Mesendoderm (in vitro differentiated cells): ENCODE results near the gene OS9.
"Not testable (repeated sequence)": the region's sequence is repeated elsewhere in the genome, so short reads cannot be mapped to it uniquely, and the experiment has no call there.

Experiments used
- DNase-seq: peaks from one replicate; pipeline ENCODE4 v3.0.0; 2013
- H2AK5ac ChIP-seq: 2 replicates; pipeline ENCODE4 v1.6.1; 2013; ENCODE audit warnings: low read length, inconsistent platforms
- H2BK120ac ChIP-seq: 2 replicates; pipeline ENCODE4 v1.6.1; 2013; ENCODE audit warnings: low read depth, mild to moderate bottlenecking, low read length, moderate library complexity, mixed read lengths
- H2BK15ac ChIP-seq: replicated peaks from 2 replicates; pipeline ENCODE4 v1.6.1; 2013; ENCODE audit warnings: low read depth, mild to moderate bottlenecking, moderate library complexity
- H2BK5ac ChIP-seq: 2 replicates; pipeline ENCODE4 v1.6.1; 2013; ENCODE audit warnings: low read length, inconsistent platforms
- H3K18ac ChIP-seq: 2 replicates; pipeline ENCODE4 v1.6.1; 2013; ENCODE audit warnings: mild to moderate bottlenecking, low read length, mixed read lengths
- H3K23ac ChIP-seq: one replicate; pipeline ENCODE4 v1.6.1; 2013; ENCODE audit warnings: low read length
- H3K27ac ChIP-seq: 2 replicates; pipeline ENCODE4 v1.5.1; 2013; ENCODE audit warnings: low read depth, mild to moderate bottlenecking, inconsistent platforms, low read length, moderate library complexity
- H3K27me3 ChIP-seq: 2 replicates; pipeline ENCODE4 v1.6.1; 2013; ENCODE audit warnings: low read length, control low read depth, mild to moderate bottlenecking, inconsistent platforms; ENCODE audit not compliant: insufficient read depth, poor library complexity
- H3K36me3 ChIP-seq: 2 replicates; pipeline ENCODE4 v1.6.1; 2013; ENCODE audit warnings: low read length, inconsistent platforms; ENCODE audit not compliant: control insufficient read depth, insufficient read depth
- H3K4ac ChIP-seq: one replicate; pipeline ENCODE4 v1.6.1; 2013; ENCODE audit warnings: low read depth, mild to moderate bottlenecking, low read length, moderate library complexity
- H3K4me1 ChIP-seq: 2 replicates; pipeline ENCODE4 v1.6.1; 2013; ENCODE audit warnings: low read depth, low read length, inconsistent platforms; ENCODE audit not compliant: control insufficient read depth
- H3K4me2 ChIP-seq: 2 replicates; pipeline ENCODE4 v1.6.1; 2013; ENCODE audit warnings: low read length
- H3K4me3 ChIP-seq: 2 replicates; pipeline ENCODE4 v1.5.1; 2013; ENCODE audit warnings: mild to moderate bottlenecking, low read length
- H3K56ac ChIP-seq: one replicate; pipeline ENCODE4 v1.6.1; 2013; ENCODE audit warnings: low read length
- H3K79me1 ChIP-seq: 2 replicates; pipeline ENCODE4 v1.6.1; 2013; ENCODE audit warnings: low read length, inconsistent platforms
- H3K79me2 ChIP-seq: 2 replicates; pipeline ENCODE4 v1.6.1; 2013; ENCODE audit warnings: mild to moderate bottlenecking, low read length; ENCODE audit not compliant: control insufficient read depth, insufficient read depth
- H3K9ac ChIP-seq: 2 replicates; pipeline ENCODE4 v1.6.1; 2013; ENCODE audit warnings: low read length, inconsistent platforms
- H4K5ac ChIP-seq: one replicate; pipeline ENCODE4 v1.6.1; 2013; ENCODE audit warnings: low read length
- H4K8ac ChIP-seq: one replicate; pipeline ENCODE4 v1.6.1; 2013; ENCODE audit warnings: low read depth, mild to moderate bottlenecking, control low read depth, low read length, moderate library complexity
- WGBS: extraction: QIAGEN DNeasy Blood & Tissue Kit; methylation state at CpG from one replicate; pipeline ENCODE4 v1.1.7; 2013; ENCODE audit warnings: low lambda C conversion rate, missing lambda C conversion rate; ENCODE audit not compliant: insufficient coverage; ENCODE audit errors: extremely low coverage; 5-methylcytosine and 5-hydroxymethylcytosine counted together

Gene OS9

DNA sequence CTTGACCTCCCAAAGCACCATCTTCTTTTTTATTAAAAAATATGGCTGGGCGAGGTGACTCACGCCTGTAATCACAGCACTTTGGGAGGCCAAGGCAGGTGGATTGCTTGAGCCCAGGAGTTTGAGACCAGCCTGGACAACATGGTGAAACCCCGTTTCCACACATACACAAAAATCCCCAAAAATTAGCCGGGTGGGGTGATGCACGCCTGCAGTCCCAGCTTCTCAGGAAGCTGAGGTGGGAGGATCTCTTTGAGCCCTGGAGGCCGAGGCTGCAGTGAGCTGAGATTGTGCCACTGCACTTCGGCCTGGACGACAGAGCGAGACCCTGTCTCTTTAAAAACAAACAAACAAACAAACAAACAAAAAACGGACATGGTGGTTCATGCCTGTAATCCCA, 24.2 kb upstream of the OS9 start:
- DNase-seq, H3K27me3 ChIP-seq, H2AK5ac ChIP-seq, H2BK5ac ChIP-seq, H4K5ac ChIP-seq, H3K4me1 ChIP-seq, H3K23ac ChIP-seq, H3K4ac ChIP-seq, H3K27ac ChIP-seq, H3K36me3 ChIP-seq, H3K9ac ChIP-seq, H2BK120ac ChIP-seq, H3K4me2 ChIP-seq, H2BK15ac ChIP-seq, H3K79me1 ChIP-seq, H3K56ac ChIP-seq, H3K79me2 ChIP-seq, H4K8ac ChIP-seq, H3K18ac ChIP-seq, H3K4me3 ChIP-seq: not testable (repeated sequence)
- WGBS, result no CpG with 5 or more reads among the region's 10 CpGs

DNA sequence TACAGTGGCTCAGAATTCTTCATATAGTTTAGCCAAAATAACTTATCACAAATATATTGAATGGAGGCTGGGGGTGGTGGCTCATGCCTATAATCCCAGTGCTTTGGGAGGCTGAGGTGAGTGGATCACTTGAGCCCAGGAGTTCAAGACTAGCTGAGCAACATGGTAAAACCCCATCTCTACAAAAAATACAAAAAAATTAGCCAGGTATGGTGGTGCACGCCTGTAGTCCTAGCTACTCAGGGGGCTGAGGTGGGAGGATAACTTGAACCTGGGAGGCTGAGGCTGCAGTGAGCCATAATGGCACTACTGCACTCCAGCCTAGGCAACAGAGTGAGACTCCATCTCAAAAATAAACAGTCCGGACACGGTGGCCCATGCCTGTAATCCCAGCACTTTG, 22.1 kb upstream of the OS9 start:
- not testable (repeated sequence) for H3K4me1 ChIP-seq, H4K5ac ChIP-seq, H3K27me3 ChIP-seq, H3K56ac ChIP-seq, H3K4ac ChIP-seq, H3K79me1 ChIP-seq, DNase-seq, H2BK120ac ChIP-seq, H2BK5ac ChIP-seq, H3K18ac ChIP-seq, H3K23ac ChIP-seq, H3K4me3 ChIP-seq, H2BK15ac ChIP-seq, H3K4me2 ChIP-seq, H3K27ac ChIP-seq, H3K36me3 ChIP-seq, H3K79me2 ChIP-seq, H2AK5ac ChIP-seq, H4K8ac ChIP-seq, H3K9ac ChIP-seq
- no CpG with 5 or more reads among the region's 3 CpGs for WGBS

DNA sequence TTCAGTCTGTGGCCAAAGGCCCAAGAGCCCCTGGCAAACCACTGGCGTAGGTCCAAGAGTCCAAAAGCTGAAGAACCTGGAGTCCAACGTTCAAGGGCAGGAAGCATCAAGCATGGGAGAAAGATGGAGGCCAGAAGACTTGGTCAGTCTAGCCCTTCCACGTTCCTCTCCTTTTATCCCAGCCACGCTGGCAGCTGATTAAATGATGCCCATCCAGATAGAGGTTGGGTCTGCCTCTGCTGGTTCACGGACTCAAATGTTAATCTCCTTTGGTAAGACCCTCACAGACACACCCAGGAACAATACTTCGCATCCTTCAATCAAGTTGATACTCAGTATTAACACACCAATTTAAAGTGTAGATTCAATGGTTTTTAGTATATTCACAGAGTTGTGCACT, 21.1 kb upstream of the OS9 start:
- Histone ChIP-seq H3K18ac (no peak overlapping the region), H3K27ac (no peak overlapping the region), H3K4me3 (no peak overlapping the region), H4K8ac (no peak overlapping the region), H2BK120ac (no peak overlapping the region), H2BK5ac (no peak overlapping the region), H3K79me1 (no peaks in the 10 kb centered on the region), H2BK15ac (no peak overlapping the region), H3K36me3 (no peaks in the 10 kb centered on the region), H3K4ac (no peak overlapping the region), H3K23ac (no peak overlapping the region), H3K27me3 (no peaks in the 10 kb centered on the region), H3K56ac (no peak overlapping the region), H3K9ac (no peak overlapping the region), H4K5ac (no peak overlapping the region), H3K4me1 (no peaks in the 10 kb centered on the region), H2AK5ac (no peak overlapping the region), H3K79me2 (no peaks in the 10 kb centered on the region), H3K4me2 (no peak overlapping the region)
- WGBS, result no CpG with 5 or more reads among the region's 6 CpGs
- DNase-seq, result no peak

DNA sequence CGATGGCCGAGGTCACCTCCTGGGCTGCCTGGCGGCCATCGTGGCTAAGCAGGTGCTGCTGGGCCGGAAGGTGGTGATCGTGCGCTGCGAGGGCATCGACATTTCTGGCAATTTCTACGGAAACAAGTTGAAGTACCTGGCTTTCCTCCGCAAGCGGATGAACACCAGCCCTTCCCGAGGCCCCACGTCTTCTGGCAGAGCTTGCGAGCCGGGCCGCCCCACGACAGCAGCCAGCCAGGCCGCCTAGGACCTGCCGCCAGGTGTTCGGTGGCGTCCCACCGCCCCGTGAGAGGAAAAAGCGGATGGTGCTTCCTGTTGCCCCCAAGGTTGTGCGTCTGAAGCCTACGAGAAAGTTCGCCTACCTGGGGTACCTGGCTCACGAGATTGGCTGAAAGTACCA, 19.2 kb upstream of the OS9 start:
- Histone ChIP-seq H3K18ac (no peak overlapping the region), H3K9ac (no peak overlapping the region), H3K79me1 (no peaks in the 10 kb centered on the region), H3K4me3 (no peak overlapping the region), H2BK15ac (no peak overlapping the region), H4K5ac (no peak overlapping the region), H3K79me2 (no peaks in the 10 kb centered on the region), H3K4ac (no peak overlapping the region), H2AK5ac (no peak overlapping the region), H3K36me3 (no peaks in the 10 kb centered on the region), H3K4me2 (no peak overlapping the region), H4K8ac (no peak overlapping the region), H3K23ac (no peak overlapping the region), H3K27me3 (no peaks in the 10 kb centered on the region), H3K56ac (no peak overlapping the region), H2BK120ac (no peak overlapping the region), H3K4me1 (no peaks in the 10 kb centered on the region), H2BK5ac (no peak overlapping the region), H3K27ac (no peak overlapping the region)
- DNase-seq, result no peak
- no CpG with 5 or more reads among the region's 29 CpGs for WGBS

DNA sequence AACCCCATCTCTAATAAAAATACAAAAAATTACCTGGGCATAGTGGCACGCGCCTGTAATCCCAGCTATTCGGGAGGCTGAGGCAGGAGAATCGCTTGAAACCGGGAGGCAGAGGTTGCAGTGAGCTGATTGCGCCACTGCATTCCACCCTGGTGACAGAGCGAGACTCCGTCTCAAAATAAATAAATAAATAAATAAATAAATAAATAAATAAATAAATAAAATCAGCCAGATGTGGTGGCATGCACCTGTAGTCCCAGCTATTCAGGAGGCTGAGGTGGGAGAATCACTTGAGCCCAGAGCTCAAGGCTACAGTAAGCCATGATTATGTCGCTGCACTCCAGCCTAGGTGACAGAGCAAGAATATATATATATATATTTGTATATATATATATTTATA, 16.0 kb upstream of the OS9 start:
- H3K4ac ChIP-seq, H3K4me3 ChIP-seq, H2AK5ac ChIP-seq, H3K56ac ChIP-seq, H3K18ac ChIP-seq, H2BK5ac ChIP-seq, DNase-seq, H3K23ac ChIP-seq, H4K8ac ChIP-seq, H2BK120ac ChIP-seq, H3K27ac ChIP-seq, H3K4me2 ChIP-seq, H2BK15ac ChIP-seq, H3K9ac ChIP-seq, H4K5ac ChIP-seq, H3K36me3 ChIP-seq, H3K27me3 ChIP-seq, H3K79me2 ChIP-seq, H3K4me1 ChIP-seq, H3K79me1 ChIP-seq: not testable (repeated sequence)
- WGBS, result no CpG with 5 or more reads among the region's 9 CpGs

DNA sequence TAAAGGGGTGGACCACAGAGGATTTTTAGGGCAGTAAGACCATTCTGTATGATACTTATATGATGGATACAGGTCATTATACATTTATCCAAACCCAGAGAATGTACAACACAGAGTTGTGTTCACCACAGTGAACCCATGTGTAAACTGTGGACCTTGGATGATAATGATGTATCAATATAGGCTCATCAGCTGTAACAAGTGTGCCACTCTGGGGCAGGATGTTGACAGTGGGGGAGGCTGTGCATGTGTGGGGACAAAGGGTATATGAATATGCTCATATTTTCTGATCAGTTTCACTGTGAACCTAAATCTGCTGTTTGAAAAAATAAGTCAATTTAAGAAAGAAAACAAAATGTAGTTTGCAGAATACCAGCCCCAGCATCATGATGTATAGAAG, 14.2 kb upstream of the OS9 start:
- no peak overlapping the region for H3K56ac ChIP-seq
- no peaks in the 10 kb centered on the region for H3K79me1 ChIP-seq
- H3K4me1 ChIP-seq, result no peaks in the 10 kb centered on the region
- H4K8ac ChIP-seq, result no peak overlapping the region
- H2AK5ac ChIP-seq, result no peak overlapping the region
- H3K27ac ChIP-seq, result no peak overlapping the region
- no peaks in the 10 kb centered on the region for H3K36me3 ChIP-seq
- no peak overlapping the region for H3K23ac ChIP-seq
- H3K18ac ChIP-seq, result no peak overlapping the region
- no peak overlapping the region for H2BK5ac ChIP-seq
- no peaks in the 10 kb centered on the region for H3K79me2 ChIP-seq
- no peak overlapping the region for H4K5ac ChIP-seq
- H3K9ac ChIP-seq, result no peak overlapping the region
- H2BK120ac ChIP-seq, result no peak overlapping the region
- H2BK15ac ChIP-seq, result no peak overlapping the region
- DNase-seq, result no peak
- H3K27me3 ChIP-seq, result no peaks in the 10 kb centered on the region
- H3K4me2 ChIP-seq, result no peak overlapping the region
- no peak overlapping the region for H3K4me3 ChIP-seq
- no peak overlapping the region for H3K4ac ChIP-seq
